GM19463 (cell line): ENCODE measurements around the gene PIGQ.

Experiments
- ATAC-seq: cut with Tn5 transposase; IDR thresholded peaks from one replicate; pipeline ENCODE4 v1.9.1; 2021; ENCODE audit warnings: mild to moderate bottlenecking, moderate library complexity; ENCODE audit not compliant: unreplicated experiment

Gene PIGQ

GRCh38 chr16:566475-567372 is 3.0 kb upstream of the PIGQ start, which contains the start of gene NHLRC4:
NHLRC4 (plus strand) TSS chr16:567005; CDS start chr16:568048, 1,043 bp downstream.
- peak; percentile 53 for ATAC-seq

DNA sequence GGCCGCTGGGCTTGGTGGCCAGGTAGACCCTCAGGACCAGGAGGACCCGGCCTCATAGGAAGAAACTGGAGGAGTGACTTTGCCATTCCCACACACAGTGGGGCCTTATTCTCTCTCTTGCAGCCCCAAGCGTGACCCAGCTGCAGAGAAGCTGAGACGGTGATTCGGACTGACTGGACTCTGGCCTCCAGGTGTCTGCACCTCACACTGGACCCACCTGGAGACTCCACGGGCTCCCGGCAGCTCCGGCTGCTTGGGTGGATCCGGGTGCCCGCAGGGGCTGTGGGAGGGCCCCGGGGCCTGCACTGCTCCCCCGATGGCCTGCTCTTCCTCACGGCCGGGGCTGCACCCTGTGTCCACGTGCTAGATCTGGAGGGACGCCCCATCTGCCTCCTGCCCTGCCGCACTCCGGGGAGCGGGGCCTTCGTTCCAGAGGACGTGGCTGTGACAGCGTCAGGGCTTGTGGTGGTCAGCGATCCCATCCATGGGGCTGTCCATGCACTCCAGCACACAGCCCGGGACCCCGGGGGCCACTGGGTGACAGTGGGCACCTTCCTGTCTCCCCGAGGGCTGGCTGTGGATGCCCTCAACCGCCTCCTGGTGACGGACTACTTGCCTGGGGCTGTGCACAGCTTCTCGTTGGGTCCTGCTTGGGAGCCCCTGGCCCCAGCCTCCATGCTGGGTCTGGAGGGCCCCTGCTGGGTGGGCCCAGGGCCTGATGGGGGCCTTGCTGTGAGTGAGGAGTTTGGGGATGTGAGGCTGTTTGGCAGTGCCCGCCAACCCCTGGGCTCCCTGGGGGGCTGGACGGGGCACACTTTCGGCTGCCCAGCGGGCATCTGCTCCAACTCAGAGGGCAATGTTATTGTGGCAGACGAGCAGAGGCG is 2.2 kb upstream of the PIGQ start:
- no peak for ATAC-seq

DNA sequence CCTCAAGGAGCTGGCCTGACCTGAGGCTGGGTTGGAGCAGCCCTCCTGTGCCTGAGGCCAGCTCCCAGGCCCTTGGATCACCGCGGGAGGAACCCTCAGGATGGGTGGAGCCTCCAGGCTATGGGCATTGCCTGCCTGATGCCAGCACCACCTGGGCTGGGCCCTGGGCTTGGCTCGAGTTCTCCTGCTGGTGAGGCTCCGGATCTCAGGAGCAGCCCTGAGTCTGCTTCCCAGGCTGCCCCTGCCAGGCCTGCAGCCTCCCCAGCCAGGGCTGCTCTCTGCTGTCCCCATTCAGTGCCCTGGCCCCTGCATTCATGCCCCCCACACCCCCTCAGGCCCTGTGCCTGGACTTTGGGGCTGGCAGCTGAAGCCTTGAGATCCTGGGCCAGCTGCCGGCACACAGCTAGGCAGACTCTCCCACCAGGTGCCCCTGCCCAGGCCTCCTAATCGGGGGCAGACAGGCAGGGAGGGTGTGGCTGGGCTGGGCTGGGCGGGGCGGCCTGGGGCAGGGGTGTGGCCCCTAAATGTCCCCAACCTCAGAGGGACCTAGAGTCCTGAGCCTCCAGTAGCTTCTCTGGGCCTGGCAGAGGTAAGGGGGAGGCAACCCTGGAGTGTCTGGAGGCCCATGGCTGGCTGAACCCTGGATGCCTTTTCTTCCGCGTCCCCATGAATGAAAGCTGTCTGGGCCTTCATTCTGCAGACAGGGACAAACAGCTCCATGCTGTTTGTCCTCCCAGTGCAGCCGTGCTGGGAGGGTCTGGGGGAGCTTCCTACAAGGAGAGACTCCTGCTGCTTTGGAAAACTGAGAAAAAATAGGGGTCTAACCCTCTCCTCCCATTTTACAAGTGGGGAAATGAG is 1.1 kb upstream of the PIGQ start:
- no peak for ATAC-seq

DNA sequence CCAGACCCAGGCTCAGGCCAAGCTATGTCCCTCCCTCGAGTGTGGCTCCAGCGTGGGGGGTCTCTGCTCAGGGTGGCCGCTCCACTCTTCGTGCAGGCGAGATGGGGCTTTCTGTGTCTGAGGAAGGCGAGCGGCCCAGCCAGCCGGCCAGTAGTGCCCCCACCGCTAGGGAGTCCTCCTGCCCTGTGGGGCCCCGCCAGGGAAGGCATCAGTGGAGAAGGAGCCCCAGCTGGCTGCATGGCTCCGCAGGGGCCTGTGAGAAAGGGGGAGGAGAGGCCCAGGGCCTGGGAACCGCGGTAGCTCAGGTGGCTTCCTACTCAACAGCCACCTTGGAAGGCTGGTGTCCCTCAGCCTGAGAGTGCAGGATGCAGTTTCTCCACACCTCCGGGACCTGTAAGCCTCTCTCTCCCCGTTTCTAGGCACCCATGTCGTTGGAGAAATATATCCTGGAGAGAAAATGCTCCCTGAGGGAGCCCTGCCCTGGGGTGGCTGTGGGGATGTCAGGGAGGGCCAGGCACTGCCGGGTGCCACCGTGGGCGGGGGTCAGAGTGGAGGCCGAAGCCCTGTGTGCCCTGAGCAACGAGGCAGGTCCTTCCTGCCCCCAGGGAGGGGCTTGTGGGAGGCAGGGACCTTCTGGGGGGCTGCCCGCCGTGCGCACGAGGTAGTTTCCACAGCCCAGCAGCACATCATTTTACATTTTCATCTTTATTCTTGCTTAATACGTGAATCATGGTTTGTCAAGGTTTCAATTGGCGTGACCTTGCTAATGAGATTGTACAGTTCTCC is 3.3 kb downstream of the PIGQ start:
- ATAC-seq: no peak

- no peak for ATAC-seq
Measured at GRCh38 chr16:574021-574760, 4.4 kb downstream of the PIGQ start.

DNA sequence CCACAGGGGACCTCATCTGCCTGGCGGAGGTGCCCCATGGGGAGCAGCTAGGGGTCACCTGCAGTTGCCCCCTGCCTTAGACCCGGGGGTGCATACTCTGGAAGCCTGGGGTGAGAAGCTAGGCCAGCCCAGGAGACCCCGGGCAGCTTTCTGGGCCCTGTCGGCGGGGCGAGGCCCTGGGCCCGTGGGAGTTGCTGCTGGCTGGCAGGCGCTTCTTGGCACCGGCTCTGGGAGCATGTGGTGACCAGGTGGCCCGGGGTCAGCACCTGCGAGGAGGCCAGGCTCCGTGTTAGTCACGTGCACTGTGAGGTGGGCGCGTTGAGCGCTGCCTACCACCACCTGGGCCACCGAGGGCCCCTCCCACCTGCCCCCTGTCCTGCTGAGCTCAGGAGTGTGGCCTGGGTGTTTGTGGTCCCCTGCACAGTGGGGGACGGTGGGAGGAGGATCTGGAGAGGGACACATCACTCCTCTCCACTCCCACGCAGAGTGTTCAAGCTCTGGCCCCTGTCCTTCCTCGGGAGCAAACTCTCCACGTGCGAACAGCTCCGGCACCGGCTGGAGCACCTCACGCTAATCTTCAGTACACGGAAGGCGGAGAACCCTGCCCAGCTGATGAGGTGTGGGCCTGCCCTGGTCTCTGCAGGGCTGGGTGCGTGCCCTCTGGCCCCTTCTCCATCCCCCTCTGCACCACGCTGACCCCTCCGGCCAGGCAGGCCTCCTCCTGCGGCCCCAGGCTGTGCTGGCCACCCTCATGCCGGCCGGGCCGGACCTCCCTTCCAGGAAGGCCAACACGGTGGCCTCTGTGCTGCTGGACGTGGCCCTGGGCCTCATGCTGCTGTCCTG is 5.8 kb downstream of the PIGQ start:
- ATAC-seq: no peak

DNA sequence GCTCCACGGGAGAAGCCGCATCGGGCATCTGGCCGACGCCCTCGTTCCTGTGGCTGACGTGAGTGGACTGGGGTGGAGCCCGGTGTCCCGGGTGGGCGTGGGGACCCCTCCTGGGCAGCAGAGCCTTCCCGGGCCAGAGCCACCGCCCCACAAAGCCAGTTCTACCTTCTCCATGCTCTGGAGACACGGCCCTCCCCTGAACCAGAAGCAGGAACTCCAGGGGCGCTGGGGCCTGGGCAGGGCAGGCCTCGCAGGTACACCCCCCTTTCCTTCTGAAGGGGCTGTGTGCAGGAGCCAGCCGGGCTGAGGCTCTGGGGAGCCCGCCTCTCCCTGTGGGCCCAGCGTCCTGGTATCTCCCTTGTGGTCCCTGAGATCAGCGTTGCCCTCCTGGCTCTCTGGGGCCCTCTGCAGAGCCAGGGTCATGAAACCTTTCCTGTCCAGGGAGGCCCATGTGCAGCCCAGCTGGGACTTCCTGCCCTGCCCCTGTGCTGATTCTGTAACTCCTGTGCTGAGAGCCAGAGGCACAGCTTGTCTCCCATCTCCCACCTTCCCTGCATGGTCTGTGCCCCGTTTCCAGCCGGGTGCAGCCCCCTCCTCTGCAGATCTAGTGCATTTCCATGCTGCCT is 6.5 kb downstream of the PIGQ start:
- ATAC-seq: no peak

DNA sequence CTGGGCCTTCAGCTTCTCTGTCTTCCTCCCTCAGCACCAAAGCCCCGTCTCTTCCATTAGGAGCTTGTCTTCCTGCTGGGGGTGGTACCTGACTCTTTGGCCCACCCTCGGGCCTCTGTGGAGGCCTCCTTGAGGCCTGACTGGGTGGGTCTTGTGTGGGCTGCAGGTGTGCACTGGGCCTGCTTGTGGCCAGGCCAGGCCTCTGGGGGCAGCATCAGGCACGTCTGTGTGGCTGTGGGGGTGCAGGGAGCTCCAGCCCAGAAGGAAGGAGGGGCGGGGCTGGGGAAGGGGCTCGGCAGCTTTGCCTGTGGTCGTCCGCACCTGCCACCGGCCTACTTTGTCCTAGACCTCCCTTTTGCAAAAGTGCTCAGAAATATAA is 7.0 kb downstream of the PIGQ start:
- no peak for ATAC-seq

DNA sequence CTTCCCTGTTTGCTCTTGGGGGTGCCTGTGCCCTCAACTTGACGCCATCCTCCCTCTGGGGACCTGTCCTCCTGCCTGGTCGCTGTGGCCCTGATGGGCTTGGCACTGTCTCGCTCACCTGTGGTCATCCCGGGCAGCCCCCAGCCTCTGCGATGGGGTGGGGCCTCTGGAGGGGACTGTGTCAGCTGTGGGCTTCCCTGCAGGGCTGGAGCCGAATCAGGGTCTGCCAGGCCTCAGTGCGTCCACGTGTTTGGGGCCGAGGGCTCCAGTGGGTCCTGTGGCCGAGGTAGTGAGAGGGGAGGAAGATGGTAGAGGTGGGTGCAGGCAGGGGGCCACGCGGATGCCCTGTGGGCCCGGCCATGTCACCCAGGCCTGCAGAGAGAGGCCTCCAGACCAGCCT is 8.0 kb downstream of the PIGQ start:
- ATAC-seq: no peak

- no peak for ATAC-seq
Measured at GRCh38 chr16:578232-578869, 8.6 kb downstream of the PIGQ start.

DNA sequence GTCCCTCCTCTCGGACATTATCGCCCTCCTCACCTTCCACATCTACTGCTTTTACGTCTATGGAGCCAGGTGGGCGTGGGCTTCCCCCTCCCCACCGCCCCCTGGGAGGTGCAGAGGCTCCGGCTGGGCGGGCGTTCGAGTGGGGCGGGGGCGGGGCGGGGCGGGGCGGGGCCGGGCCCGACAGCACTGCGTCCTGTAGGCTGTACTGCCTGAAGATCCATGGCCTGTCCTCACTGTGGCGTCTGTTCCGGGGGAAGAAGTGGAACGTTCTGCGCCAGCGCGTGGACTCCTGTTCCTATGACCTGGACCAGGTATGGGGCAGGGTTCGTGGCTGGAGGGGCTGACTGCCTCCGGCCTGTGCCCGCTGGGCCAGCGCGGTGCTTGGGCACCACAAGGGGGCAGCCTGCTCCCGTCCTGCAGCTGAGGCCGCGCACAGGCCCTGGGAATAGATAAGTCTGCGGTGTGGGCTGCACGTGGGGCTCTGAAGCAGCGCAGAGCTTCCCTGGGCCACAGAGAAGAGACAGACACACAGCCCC is 9.2 kb downstream of the PIGQ start:
- ATAC-seq: no peak

DNA sequence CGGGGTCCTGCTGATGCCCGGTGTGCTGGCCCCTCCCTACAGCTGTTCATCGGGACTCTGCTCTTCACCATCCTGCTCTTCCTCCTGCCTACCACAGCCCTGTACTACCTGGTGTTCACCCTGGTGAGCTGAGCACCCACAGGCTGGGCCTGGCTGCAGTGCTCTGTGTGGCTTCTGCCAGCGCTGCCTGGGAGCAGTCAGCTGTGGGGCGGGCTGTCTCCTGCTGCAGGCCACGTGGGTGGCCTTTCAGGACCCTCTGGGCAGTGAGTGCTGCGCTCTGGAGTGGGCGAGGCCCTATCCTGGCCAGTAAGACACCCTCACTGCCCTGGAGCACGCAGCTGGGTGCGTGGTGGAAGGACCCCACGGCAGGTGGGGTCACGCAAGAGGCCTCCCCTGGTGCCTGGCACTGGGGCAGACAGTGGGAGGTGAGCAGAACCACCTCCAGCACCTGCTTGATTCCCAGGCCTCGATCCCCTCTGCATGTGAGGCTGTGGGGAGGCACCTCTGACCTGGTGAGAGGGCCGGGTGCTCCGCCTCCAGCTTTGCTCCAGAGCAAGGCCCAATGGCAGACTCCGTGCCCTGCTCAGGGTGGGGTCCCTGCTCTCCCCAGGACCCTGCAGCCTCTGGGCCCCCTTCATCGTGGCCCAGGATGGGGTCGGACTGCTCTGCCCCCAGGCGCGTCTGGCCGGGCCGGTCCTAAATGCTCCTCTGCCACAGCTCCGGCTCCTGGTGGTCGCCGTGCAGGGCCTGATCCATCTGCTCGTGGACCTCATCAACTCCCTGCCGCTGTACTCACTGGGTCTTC is 10.6 kb downstream of the PIGQ start:
- no peak for ATAC-seq

DNA sequence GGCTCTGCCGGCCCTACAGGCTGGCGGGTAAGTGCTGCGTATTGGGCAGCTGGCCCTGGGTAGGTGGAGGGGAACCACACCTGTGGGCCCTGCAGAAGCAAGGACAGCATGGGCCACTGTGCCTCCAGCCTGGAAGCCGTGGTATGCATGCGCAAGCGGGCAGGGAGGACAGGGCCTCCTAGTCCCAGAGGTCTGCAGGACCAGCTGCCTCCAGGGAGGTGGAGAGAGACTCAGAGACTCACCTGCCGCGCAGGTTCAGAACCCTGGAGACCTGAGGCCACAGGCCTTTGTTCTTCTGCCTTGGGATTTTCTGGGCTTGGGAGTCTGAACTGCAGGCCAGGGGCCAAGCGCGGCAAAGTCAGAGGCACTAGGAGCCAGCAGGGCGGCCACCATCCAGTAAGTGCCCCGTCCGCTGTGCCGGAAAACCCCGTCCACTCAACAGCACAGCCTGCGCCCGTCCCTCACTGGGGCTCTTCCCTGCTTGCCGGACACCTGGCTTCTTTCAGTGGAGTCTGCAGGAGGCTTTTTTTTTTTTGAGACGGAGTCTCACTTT is 11.3 kb downstream of the PIGQ start:
- no peak for ATAC-seq

DNA sequence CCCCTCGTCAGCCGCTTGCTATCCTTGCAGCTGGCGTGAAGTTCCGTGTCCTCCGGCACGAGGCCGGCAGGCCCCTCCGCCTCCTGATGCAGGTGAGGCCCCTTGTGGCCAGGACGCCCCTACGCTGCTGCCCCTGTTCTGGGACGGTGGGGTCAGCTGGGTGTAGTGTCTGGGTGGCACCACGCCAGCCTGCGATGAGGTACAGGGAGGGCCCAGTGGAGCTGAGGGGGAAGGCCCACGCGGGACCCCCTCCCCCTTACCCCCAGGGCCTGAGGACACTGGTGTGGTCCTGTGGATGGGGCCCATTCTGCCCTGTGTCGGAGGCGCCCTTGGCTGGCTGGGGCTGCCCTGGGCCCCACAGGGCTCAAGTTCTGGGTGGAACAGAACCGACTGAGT is 12.4 kb downstream of the PIGQ start:
- no peak for ATAC-seq

DNA sequence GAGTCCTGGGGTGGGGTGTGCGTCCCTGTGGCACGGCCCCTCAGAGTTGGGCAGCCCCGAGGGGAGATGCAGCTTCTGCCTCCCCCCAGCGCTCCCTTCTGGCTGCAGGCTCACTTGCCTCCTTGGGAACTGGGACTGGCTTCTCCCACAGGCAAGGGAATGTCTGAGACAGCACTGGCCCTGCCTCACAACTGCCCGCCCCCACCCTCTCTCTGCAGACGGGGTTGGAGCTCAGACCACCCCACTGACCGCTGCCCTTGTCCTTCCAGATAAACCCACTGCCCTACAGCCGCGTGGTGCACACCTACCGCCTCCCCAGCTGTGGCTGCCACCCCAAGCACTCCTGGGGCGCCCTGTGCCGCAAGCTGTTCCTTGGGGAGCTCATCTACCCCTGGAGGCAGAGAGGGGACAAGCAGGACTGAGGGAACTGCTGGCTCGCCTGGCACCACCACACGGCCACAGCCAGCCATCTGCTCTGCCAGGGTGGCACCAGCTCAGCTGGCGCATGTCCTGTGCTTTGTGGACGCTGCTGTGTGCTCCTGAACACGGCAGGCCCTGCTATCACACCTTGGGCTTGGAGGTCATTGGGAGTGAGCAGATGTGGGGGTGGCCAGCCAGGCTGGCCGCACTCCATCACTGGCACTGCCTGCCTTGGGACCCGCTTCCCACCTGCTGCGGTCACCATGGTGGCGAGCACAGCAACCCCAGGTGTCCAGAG is 13.0 kb downstream of the PIGQ start:
- no peak for ATAC-seq

- ATAC-seq: no peak
Measured at GRCh38 chr16:583470-583814, 13.7 kb downstream of the PIGQ start.
